Hypothalamus (tissue), 51 donors: ENCODE data around the gene DCAKD.

Experiments
- DNase-seq, 51 donors: peaks; one replicate each; lab custom pipeline; 2025; lab: John Stamatoyannopoulos, UW

DCAKD gene

DNA sequence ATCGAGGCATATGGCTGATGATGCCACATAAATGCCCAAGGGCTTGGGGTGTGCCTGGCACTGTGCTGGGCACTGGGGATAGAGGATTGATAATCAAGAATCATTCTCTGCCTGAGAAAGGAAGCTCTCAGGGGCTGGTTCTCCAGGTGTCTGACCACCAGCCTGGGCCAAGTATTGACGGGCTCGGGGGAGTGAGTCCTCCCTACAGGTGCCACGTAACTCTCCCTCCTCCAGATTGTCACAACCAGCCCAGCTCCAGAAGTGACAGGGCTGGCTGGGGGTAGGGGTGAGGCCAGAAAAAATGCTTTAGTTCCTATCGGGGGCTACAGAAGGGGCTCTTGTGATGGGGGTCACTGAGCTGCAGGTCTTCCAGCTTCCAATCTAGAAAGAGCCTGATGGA, 72.6 kb downstream of the DCAKD start:
- no peak for DNase-seq

DNA sequence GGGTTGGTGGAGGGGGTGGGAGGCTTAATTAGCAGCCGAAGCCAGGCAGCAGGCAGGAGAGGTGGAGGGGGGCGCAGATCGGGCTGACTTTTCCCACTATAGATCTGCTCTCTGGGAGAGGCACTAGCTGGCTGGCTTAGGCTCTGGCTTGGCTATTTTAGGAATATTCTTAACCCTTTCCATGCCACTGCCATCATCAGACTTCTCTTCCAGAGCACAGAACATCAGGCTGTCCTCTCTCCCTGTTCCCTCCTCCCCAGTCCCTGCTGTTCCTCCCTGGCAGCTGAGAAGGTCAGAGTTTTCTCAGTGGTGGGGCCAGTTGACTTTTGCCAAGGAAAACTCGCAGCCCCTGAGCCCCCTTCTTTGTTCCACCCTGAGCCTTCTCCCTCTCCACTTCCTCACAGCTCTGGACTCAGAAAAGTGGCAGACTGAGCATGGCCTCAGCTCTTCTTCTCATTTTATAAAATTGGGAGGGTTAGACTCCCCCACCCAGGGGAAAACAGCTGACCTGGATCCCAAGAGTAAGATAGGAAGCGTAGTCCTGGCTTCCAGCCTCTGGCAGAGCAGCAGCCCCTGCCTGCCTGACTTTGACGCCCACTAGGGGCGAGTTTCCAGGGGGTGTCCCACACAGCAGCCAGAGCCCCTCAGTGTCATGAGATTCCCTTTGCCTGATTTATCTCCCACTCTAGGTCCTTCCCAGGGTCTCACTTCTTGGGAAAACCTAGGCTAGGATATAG, 73.5 kb downstream of the DCAKD start:
- DNase-seq: no peak

DNA sequence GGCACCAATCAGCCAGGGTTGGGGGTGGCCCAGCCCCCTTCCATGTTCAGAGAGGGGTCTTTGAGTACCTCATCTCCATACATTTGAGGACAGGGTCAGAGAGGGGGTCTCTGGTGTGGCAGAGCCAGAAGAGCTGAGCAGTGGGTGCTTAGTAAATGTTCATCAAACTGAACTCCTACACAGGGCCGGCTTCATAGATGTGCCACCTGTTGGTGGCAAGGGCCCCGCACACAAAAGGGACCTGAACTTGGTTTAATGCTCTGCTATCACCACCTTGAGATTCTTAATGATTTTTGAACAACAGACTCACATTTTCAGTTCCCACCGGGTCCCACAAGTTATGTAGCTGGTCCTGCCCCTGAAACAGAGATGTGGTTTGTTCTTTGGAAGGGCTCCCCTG, 74.4 kb downstream of the DCAKD start:
- DNase-seq: no peak

GRCh38 chr17:44976206-44976605, 75.2 kb downstream of the DCAKD start:
- no peak for DNase-seq
